ENCODE data around the gene IGF2BP3. TPM values are rescaled to one million over a fixed set of nuclear protein-coding genes. Genes with fewer than 3 reads are reported as not detected.

Gene IGF2BP3
- total RNA-seq, 1 experiment from 2014 or later = 11.7 TPM

DNA sequence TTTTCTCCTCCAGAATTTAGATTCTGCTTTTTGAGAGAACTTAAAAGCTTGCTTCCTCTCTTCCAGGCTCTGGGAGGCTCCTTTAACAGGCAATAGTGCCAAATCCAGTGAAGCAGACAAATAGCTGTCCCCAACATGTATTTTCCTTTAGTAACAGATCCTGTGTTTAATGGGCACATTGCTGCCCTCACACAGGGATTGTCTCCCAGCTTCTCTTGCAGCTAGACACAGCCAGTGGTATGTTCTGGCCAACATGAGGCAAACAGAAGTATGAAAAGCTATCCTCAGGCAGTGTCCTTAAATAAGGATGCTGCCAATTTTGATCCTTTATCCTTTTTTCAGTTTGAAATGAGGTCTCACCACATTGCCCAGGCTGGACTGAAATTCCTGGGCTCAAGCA lies 132.9 kb downstream of the IGF2BP3 start:
- no TSS peak for BruUV-seq (replicated peaks)
- POLR2A ChIA-PET (ENCODE audit: unreplicated experiment) = no interaction called here

GRCh38 chr7:23336799-23337283 lies 133.4 kb downstream of the IGF2BP3 start:
- Histone ChIP-seq H3K4me3 (ENCODE audit: low read length) (no peak overlapping the region), H3K9me3 (ENCODE audit: low read length) (no peaks in the 10 kb centered on the region), H3K27ac (ENCODE audit: low read length) (no peak overlapping the region), H3K36me3 (ENCODE audit: low read depth, low read length) (peaks cover 15% of the 10 kb centered on the region), H3K27me3 (ENCODE audit: low read length) (no peaks in the 10 kb centered on the region), H3K79me2 (ENCODE audit: low read length) (no peaks in the 10 kb centered on the region), H3K9ac (ENCODE audit: low read length) (no peak overlapping the region), H3K4me2 (ENCODE audit: low read length) (no peak overlapping the region), H3K4me1 (ENCODE audit: insufficient read depth, low read length) (peaks cover 48% of the 10 kb centered on the region), H3F3A (ENCODE audit: low read length, unreplicated experiment) (peaks cover 16% of the 10 kb centered on the region), H4K20me1 (ENCODE audit: low read length) (no peaks in the 10 kb centered on the region), H3K9me2 (replicated peaks; ENCODE audit: low read length) (no peaks in the 10 kb centered on the region), H2AFZ (ENCODE audit: low read length) (no peak overlapping the region)
- DNase-seq (no peak), ATAC-seq (no peak)
- intact Hi-C loops (cut with micrococcal nuclease) = loop anchor here (10.0 kb wide), 1 partner anchor 1488 kb away; no protein-coding TSS in a partner anchor
- POLR2A ChIA-PET (ENCODE audit: unreplicated experiment) = interaction anchor here (0.7 kb wide), 2 partner anchors 19 to 1486 kb away, joined by 3 to 11 read pairs; no protein-coding TSS in a partner anchor
- TF ChIP-seq EZH2 (IDR thresholded peaks at IDR 0.05; ENCODE audit: low read length, unreplicated experiment) = no peak
- BruUV-seq (replicated peaks) = no TSS peak
- CTCF ChIA-PET = interaction anchor here (0.7 kb wide), 1 partner anchor 1243 kb away, joined by 3 read pairs; no protein-coding TSS in a partner anchor

More for the DNA sequence above, 132.9 kb downstream of the IGF2BP3 start:
- TF ChIP-seq CTCF (conservative IDR thresholded peaks at IDR 0.05; ENCODE audit: low read depth, low read length) (no peak), EZH2phosphoT487 (IDR thresholded peaks at IDR 0.05; ENCODE audit: borderline replicate concordance, low read length) (no peak), EZH2 (IDR thresholded peaks at IDR 0.05; ENCODE audit: low read length, unreplicated experiment) (no peak)
- Histone ChIP-seq H3K27me3 (ENCODE audit: low read length) (no peaks in the 10 kb centered on the region), H3K79me2 (ENCODE audit: low read length) (no peaks in the 10 kb centered on the region), H2AFZ (ENCODE audit: low read length) (no peak overlapping the region), H3K9ac (ENCODE audit: low read length) (no peak overlapping the region), H3K9me2 (replicated peaks; ENCODE audit: low read length) (no peaks in the 10 kb centered on the region), H3K36me3 (ENCODE audit: low read depth, low read length) (peaks cover 15% of the 10 kb centered on the region), H3K4me2 (ENCODE audit: low read length) (no peak overlapping the region), H3K9me3 (ENCODE audit: low read length) (no peaks in the 10 kb centered on the region), H4K20me1 (ENCODE audit: low read length) (no peaks in the 10 kb centered on the region), H3F3A (ENCODE audit: low read length, unreplicated experiment) (peaks cover 12% of the 10 kb centered on the region), H3K4me3 (ENCODE audit: low read length) (no peak overlapping the region), H3K27ac (ENCODE audit: low read length) (no peak overlapping the region), H3K4me1 (ENCODE audit: insufficient read depth, low read length) (peaks cover 43% of the 10 kb centered on the region)
- CTCF ChIA-PET = interaction anchor here (0.7 kb wide), 1 partner anchor 1243 kb away, joined by 3 read pairs; no protein-coding TSS in a partner anchor
- DNase-seq (no peak), ATAC-seq (no peak)
- intact Hi-C loops (cut with micrococcal nuclease) = loop anchor here (10.0 kb wide), 1 partner anchor 1487 kb away; no protein-coding TSS in a partner anchor

GRCh38 chr7:23336086-23336485 lies 134.2 kb downstream of the IGF2BP3 start:
- peaks cover 48% of the 10 kb centered on the region for H3K4me1 ChIP-seq (ENCODE audit: insufficient read depth, low read length)
- ATAC-seq = no peak
- TF ChIP-seq EZH2phosphoT487 (IDR thresholded peaks at IDR 0.05; ENCODE audit: borderline replicate concordance, low read length) = no peak
- TF ChIP-seq CTCF (conservative IDR thresholded peaks at IDR 0.05; ENCODE audit: low read depth, low read length) = no peak
- TF ChIP-seq EZH2 (IDR thresholded peaks at IDR 0.05; ENCODE audit: low read length, unreplicated experiment) = no peak

More at GRCh38 chr7:23336086-23336485, 134.2 kb downstream of the IGF2BP3 start:
- peak overlapping the region; percentile 87 for H3K27ac ChIP-seq (ENCODE audit: low read length)
- H3K9me3 ChIP-seq (ENCODE audit: low read length) = no peaks in the 10 kb centered on the region
- H3K9ac ChIP-seq (ENCODE audit: low read length) = 0 out of 2 replicates have a peak overlapping the region, but pooled peaks have one; percentile 58
- no peak overlapping the region for H3K4me3 ChIP-seq (ENCODE audit: low read length)
- CTCF ChIA-PET = no interaction called here
- no peak overlapping the region for H3K4me2 ChIP-seq (ENCODE audit: low read length)
- no peaks in the 10 kb centered on the region for H3K9me2 ChIP-seq (replicated peaks; ENCODE audit: low read length)
- H3K36me3 ChIP-seq (ENCODE audit: low read depth, low read length) = peaks cover 18% of the 10 kb centered on the region
- DNase-seq = no peak
- POLR2A ChIA-PET (ENCODE audit: unreplicated experiment) = interaction anchor here (0.7 kb wide), 1 partner anchor 1485 kb away, joined by 11 read pairs; no protein-coding TSS in a partner anchor
- H3F3A ChIP-seq (ENCODE audit: low read length, unreplicated experiment) = peaks cover 16% of the 10 kb centered on the region
- H2AFZ ChIP-seq (ENCODE audit: low read length) = no peak overlapping the region
- no peaks in the 10 kb centered on the region for H4K20me1 ChIP-seq (ENCODE audit: low read length)
- no peaks in the 10 kb centered on the region for H3K27me3 ChIP-seq (ENCODE audit: low read length)
- H3K79me2 ChIP-seq (ENCODE audit: low read length) = no peaks in the 10 kb centered on the region
- intact Hi-C loops (cut with micrococcal nuclease) = loop anchor here (10.0 kb wide), 1 partner anchor 1489 kb away; no protein-coding TSS in a partner anchor
- BruUV-seq (replicated peaks) = no TSS peak
